CD4-positive, alpha-beta T cell (primary cell): ENCODE measurements around the gene STOM. TPM values are rescaled to one million over a fixed set of nuclear protein-coding genes. Genes with fewer than 3 reads are reported as not detected.

Experiments used
- ATAC-seq: fragments of 200-7000 bp; cut with Tn5 transposase; one replicate; pipeline ENCODE4 v1.10.0; 2022; ENCODE audit warnings: mild to moderate bottlenecking; ENCODE audit not compliant: poor library complexity
- CTCF ChIA-PET: fragments of 350-600 bp; sonication (Branson Sonifier 250); formaldehyde crosslinking; loops from one replicate; lab custom pipeline; 2021; ENCODE audit warnings: antibody characterized with exemption, inconsistent platforms; lab: Charles Lee
- POLR2A ChIA-PET: fragments of 350-600 bp; sonication (Branson Sonifier 250); formaldehyde crosslinking; loops from one replicate; lab custom pipeline; 2021; ENCODE audit warnings: antibody characterized with exemption, inconsistent platforms; lab: Charles Lee
- DNase-seq, 14 experiments: peaks; one replicate each; pipeline ENCODE4 v3.0.0-alpha.2; 2013 to 2020; ENCODE audit warnings: mixed read lengths in 2 of 14
- H3K27ac ChIP-seq, 2 donors: one replicate each; pipeline versions ENCODE4 v1.5.1 to v1.7.0; 2013; ENCODE audit warnings: low read length in 2 of 2, low read depth in 1 of 2, mild to moderate bottlenecking in 1 of 2
- H3K27me3 ChIP-seq, 2 experiments: 1 replicate in 1 of 2; 2 replicates in 1 of 2; pipeline versions ENCODE4 v1.6.1 to v1.7.0; 2013; ENCODE audit warnings: low read length in 2 of 2, control low read depth in 1 of 2, mild to moderate bottlenecking in 1 of 2, moderate library complexity in 1 of 2; ENCODE audit not compliant: insufficient read depth in 2 of 2, control insufficient read depth in 1 of 2
- H3K36me3 ChIP-seq: one replicate; pipeline ENCODE4 v1.6.1; 2013; ENCODE audit warnings: low read length, control low read depth; ENCODE audit not compliant: insufficient read depth
- H3K4me1 ChIP-seq: one replicate; pipeline ENCODE4 v1.6.1; 2013; ENCODE audit warnings: low read length, control low read depth; ENCODE audit not compliant: insufficient read depth
- H3K4me3 ChIP-seq: one replicate; pipeline ENCODE4 v1.5.1; 2013; ENCODE audit warnings: mild to moderate bottlenecking, low read length, moderate library complexity
- H3K9me3 ChIP-seq, 2 experiments: 1 replicate in 1 of 2; 2 replicates in 1 of 2; pipeline versions ENCODE4 v1.6.1 to v1.7.0; 2013; ENCODE audit warnings: low read length in 2 of 2, mild to moderate bottlenecking in 2 of 2, control low read depth in 1 of 2, moderate library complexity in 1 of 2; ENCODE audit not compliant: control insufficient read depth in 1 of 2, insufficient read depth in 1 of 2
- H3K27ac Mint-ChIP-seq: one replicate; pipeline ENCODE4 v1.8.0; 2020; ENCODE audit warnings: mixed read lengths
- H3K27me3 Mint-ChIP-seq: one replicate; pipeline ENCODE4 v1.8.0; 2021; ENCODE audit warnings: mixed read lengths
- H3K36me3 Mint-ChIP-seq: one replicate; pipeline ENCODE4 v1.8.0; 2021; ENCODE audit warnings: low read depth, mixed read lengths
- H3K4me1 Mint-ChIP-seq: one replicate; pipeline ENCODE4 v1.8.0; 2021; ENCODE audit warnings: low read depth, mixed read lengths
- H3K4me3 Mint-ChIP-seq: one replicate; pipeline ENCODE4 v1.8.0; 2020; ENCODE audit warnings: mild to moderate bottlenecking, mixed read lengths
- H3K9me3 Mint-ChIP-seq: one replicate; pipeline ENCODE4 v1.8.0; 2020; ENCODE audit warnings: mixed read lengths
- intact Hi-C, 2 experiments: fragments of 100-400 bp; cut with DNase I in 1 of 2; cut with micrococcal nuclease in 1 of 2; formaldehyde crosslinking; loops; one replicate each; pipeline versions ENCODE4 v1.15.1 to v1.9.0; 2023 to 2025; cut with DNase I, micrococcal nuclease
- total RNA-seq, 174 experiments: library from RNA in 2 of 174; stranded (reverse) in 2 of 174; gene quantifications; one replicate each; pipeline ENCODE4 v1.2.3 and lab custom pipeline; 2021 to 2026
- TF ChIP-seq, protein P1 (sequence below): fragments of 200-600 bp; IDR thresholded peaks from one replicate; pipeline ENCODE4 v1.8.0; 2022; ENCODE audit warnings: antibody characterized with exemption, mild to moderate bottlenecking

STOM gene
- total RNA-seq, 2 experiments from 2014 or later = 26.1 to 27.9 TPM

DNA sequence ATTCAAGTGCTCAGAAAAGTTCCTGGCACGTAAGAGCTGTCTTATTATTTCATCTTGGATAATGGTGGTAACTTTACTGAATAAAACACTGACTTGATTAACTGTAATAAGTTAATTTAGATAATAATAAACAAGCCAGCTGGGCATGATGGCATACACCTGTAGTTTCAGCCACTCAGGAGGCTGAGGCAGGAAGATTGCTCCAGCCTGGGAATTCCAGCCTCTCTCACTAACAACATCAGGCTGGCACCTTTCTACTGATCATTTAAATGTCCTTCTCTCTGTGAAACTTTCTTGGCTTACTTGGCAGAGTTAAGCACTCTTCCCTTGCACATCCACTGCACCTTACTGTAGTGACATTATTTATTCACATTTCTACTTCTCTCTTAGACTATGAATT, 20.0 kb downstream of the STOM start:
- no peak overlapping the region for H3K4me3 Mint-ChIP-seq
- ChIA-PET POLR2A (no interaction called here), CTCF (interaction anchor here (1.8 to 3.9 kb wide), 2 partner anchors 8 to 30 kb away, joined by 5 to 19 read pairs; no protein-coding TSS in a partner anchor)
- Histone ChIP-seq H3K9me3 (no peaks in the 10 kb centered on the region), H3K4me1 (peaks cover 28% of the 10 kb centered on the region), H3K27me3 (no peaks in the 10 kb centered on the region), H3K36me3 (peaks cover 70% of the 10 kb centered on the region), H3K27ac (no peak overlapping the region), H3K4me3 (no peak overlapping the region)
- no peak overlapping the region for H3K27ac Mint-ChIP-seq
- H3K4me1 Mint-ChIP-seq = peaks cover 13% of the 10 kb centered on the region
- no peak for ATAC-seq
- H3K36me3 Mint-ChIP-seq = peaks cover 54% of the 10 kb centered on the region
- H3K27me3 Mint-ChIP-seq = no peaks in the 10 kb centered on the region
- TF ChIP-seq, protein P1, sequence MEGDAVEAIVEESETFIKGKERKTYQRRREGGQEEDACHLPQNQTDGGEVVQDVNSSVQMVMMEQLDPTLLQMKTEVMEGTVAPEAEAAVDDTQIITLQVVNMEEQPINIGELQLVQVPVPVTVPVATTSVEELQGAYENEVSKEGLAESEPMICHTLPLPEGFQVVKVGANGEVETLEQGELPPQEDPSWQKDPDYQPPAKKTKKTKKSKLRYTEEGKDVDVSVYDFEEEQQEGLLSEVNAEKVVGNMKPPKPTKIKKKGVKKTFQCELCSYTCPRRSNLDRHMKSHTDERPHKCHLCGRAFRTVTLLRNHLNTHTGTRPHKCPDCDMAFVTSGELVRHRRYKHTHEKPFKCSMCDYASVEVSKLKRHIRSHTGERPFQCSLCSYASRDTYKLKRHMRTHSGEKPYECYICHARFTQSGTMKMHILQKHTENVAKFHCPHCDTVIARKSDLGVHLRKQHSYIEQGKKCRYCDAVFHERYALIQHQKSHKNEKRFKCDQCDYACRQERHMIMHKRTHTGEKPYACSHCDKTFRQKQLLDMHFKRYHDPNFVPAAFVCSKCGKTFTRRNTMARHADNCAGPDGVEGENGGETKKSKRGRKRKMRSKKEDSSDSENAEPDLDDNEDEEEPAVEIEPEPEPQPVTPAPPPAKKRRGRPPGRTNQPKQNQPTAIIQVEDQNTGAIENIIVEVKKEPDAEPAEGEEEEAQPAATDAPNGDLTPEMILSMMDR = no peak
- DNase-seq = no peak
- intact Hi-C loops = no loop called here
- no peaks in the 10 kb centered on the region for H3K9me3 Mint-ChIP-seq

DNA sequence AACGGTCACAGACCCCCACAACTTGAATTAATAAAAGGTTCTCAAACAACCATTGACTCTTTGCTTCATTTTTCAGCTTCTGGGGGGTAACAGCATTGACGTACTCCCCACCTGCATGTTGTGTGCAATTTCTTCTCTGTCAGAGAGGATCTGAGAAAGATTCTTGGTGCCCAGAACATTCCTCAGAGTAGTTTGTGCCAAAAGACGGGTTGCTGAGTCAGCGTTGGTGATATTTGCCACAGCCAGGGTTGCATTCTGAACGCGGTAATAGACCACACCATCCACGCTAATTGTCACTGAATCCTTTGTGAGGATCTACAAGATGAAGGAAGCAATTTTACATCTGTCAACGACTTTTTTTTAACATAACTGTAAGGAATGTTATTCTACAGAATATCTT, 21.0 kb downstream of the STOM start:
- Mint-ChIP-seq H3K4me1 (peaks cover 10% of the 10 kb centered on the region), H3K27me3 (no peaks in the 10 kb centered on the region), H3K9me3 (no peaks in the 10 kb centered on the region), H3K27ac (no peak overlapping the region), H3K4me3 (no peak overlapping the region), H3K36me3 (peaks cover 64% of the 10 kb centered on the region)
- Histone ChIP-seq H3K27ac (no peak overlapping the region), H3K27me3 (no peaks in the 10 kb centered on the region), H3K36me3 (peaks cover 75% of the 10 kb centered on the region), H3K4me3 (no peak overlapping the region), H3K9me3 (no peaks in the 10 kb centered on the region), H3K4me1 (peaks cover 17% of the 10 kb centered on the region)
- ATAC-seq (no peak), DNase-seq (no peak)
- intact Hi-C loops = no loop called here
- ChIA-PET POLR2A (interaction anchor here (0.7 kb wide), 1 partner anchor 102 kb away, joined by 3 read pairs; no protein-coding TSS in a partner anchor), CTCF (interaction anchor here (1.8 to 3.9 kb wide), 2 partner anchors 9 to 29 kb away, joined by 5 to 19 read pairs; no protein-coding TSS in a partner anchor)
- TF ChIP-seq, protein P1 = no peak

DNA sequence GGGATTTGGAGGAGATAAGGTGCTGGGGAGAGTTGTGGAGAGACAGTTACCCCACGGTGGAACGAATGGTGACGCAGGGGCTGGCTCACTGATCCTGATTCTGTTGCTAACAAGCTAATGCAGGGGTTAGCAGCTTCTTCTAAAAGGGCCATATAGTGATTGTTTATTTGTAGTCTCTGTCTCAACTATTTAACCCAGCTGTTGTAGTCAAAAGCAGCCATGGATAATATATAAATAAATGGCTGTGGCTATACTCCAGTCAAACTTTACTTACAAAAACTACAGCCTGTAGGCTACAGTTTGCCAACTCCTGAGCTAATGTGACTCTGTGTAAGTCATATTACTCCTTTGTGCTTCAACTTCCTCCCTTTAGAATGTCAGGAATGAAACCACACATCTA, 21.8 kb downstream of the STOM start:
- no peak overlapping the region for H3K27ac ChIP-seq
- TF ChIP-seq, protein P1 = no peak
- H3K4me3 ChIP-seq = no peak overlapping the region
- CTCF ChIA-PET = interaction anchor here (1.0 to 3.9 kb wide), 2 partner anchors 16 to 28 kb away, joined by 3 to 19 read pairs; no protein-coding TSS in a partner anchor
- H3K36me3 Mint-ChIP-seq = peaks cover 63% of the 10 kb centered on the region
- POLR2A ChIA-PET = no interaction called here
- H3K36me3 ChIP-seq = peaks cover 76% of the 10 kb centered on the region
- no peaks in the 10 kb centered on the region for H3K9me3 ChIP-seq
- no peaks in the 10 kb centered on the region for H3K9me3 Mint-ChIP-seq
- peaks cover 15% of the 10 kb centered on the region for H3K4me1 ChIP-seq
- intact Hi-C loops = no loop called here
- no peak for DNase-seq
- no peaks in the 10 kb centered on the region for H3K27me3 ChIP-seq
- ATAC-seq = no peak
- H3K27ac Mint-ChIP-seq = no peak overlapping the region
- peaks cover 3% of the 10 kb centered on the region for H3K4me1 Mint-ChIP-seq
- H3K4me3 Mint-ChIP-seq = no peak overlapping the region
- no peaks in the 10 kb centered on the region for H3K27me3 Mint-ChIP-seq
